GM12878 (cell line): Measurements from ENCODE around the gene RBPJL. TPM values are rescaled to one million over a fixed set of nuclear protein-coding genes. Genes with fewer than 3 reads are reported as not detected.

Source experiments
- ATAC-seq: fragments of 200-7000 bp; cut with Tn5 transposase; 3 replicates; pipeline ENCODE4 v1.9.1; 2020; ENCODE audit warnings: mild to moderate bottlenecking, moderate library complexity
- BruUV-seq: library from RNA; stranded (reverse); fragments of 400-500 nt; replicated peaks from 2 replicates; lab custom pipeline; 2021; lab: Mats Ljungman, UMichigan
- CTCF ChIA-PET: fragments of 300-600 bp; sonication (Branson Sonifier 250); formaldehyde crosslinking; extraction: SDS; loops from one replicate; lab custom pipeline; 2021; ENCODE audit warnings: inconsistent platforms; lab: Yijun Ruan, JAX
- POLR2A ChIA-PET: fragments of 350-600 bp; formaldehyde crosslinking; extraction: SDS; loops from one replicate; lab custom pipeline; 2021; ENCODE audit warnings: inconsistent platforms; lab: Charles Lee
- RAD21 ChIA-PET: fragments of 300-600 bp; sonication (Branson Sonifier 250); formaldehyde crosslinking; loops from one replicate; lab custom pipeline; 2023; ENCODE audit warnings: antibody characterized with exemption; ENCODE audit not compliant: unreplicated experiment; lab: Charles Lee
- SMC1A ChIA-PET: fragments of 300-600 bp; sonication (Branson Sonifier 250); formaldehyde crosslinking; loops from one replicate; lab custom pipeline; 2023; ENCODE audit not compliant: unreplicated experiment, uncharacterized antibody; lab: Charles Lee
- DNase-seq: peaks from one replicate; pipeline ENCODE4 v3.0.0-alpha.2; 2011; ENCODE audit warnings: low read depth, low spot score
- FAIRE-seq: peaks from 3 replicates; lab custom pipeline; 2011; peaks lifted over from hg19 to GRCh38; lab: Jason Lieb, UNC
- H2AFZ ChIP-seq: 2 replicates; pipeline ENCODE4 v1.6.0; 2011; ENCODE audit warnings: low read depth, low read length, control low read depth; ENCODE audit not compliant: control insufficient read depth
- H3K27ac ChIP-seq: 2 replicates; pipeline ENCODE4 v1.5.1; 2011; ENCODE audit warnings: control low read depth; ENCODE audit not compliant: control insufficient read depth, insufficient read depth
- H3K27me3 ChIP-seq, 2 experiments: replicated peaks in 1 of 2; 2 replicates each; pipeline versions ENCODE4 v1.6.0 to v1.6.1; 2011; ENCODE audit warnings: low read length in 1 of 2; ENCODE audit not compliant: control insufficient read depth in 2 of 2, insufficient read depth in 2 of 2
- H3K36me3 ChIP-seq, 2 experiments: 2 replicates each; pipeline ENCODE4 v1.5.1; 2011; ENCODE audit warnings: low read length in 1 of 2; ENCODE audit not compliant: control insufficient read depth in 2 of 2, insufficient read depth in 2 of 2
- H3K4me1 ChIP-seq: 2 replicates; pipeline ENCODE4 v1.6.1; 2011; ENCODE audit warnings: mild to moderate bottlenecking, low read length, moderate library complexity, mixed read lengths; ENCODE audit not compliant: control insufficient read depth, insufficient read depth
- H3K4me2 ChIP-seq: 2 replicates; pipeline ENCODE4 v1.6.0; 2011; ENCODE audit warnings: control low read depth; ENCODE audit not compliant: control insufficient read depth, insufficient read depth
- H3K4me3 ChIP-seq: fragments of 200-600 bp; sonication (generic); 2 replicates; pipeline ENCODE4 v1.5.1; 2016
- H3K79me2 ChIP-seq: 2 replicates; pipeline ENCODE4 v1.6.0; 2011; ENCODE audit warnings: low read length; ENCODE audit not compliant: control insufficient read depth, insufficient read depth
- H3K9ac ChIP-seq: 2 replicates; pipeline ENCODE4 v1.8.0; 2011; ENCODE audit warnings: low read length, control low read depth, mixed read lengths; ENCODE audit not compliant: control insufficient read depth, insufficient read depth
- H3K9me3 ChIP-seq: replicated peaks from 3 replicates; pipeline ENCODE4 v1.5.1; 2011; ENCODE audit warnings: mild to moderate bottlenecking, low read length; ENCODE audit not compliant: control insufficient read depth, insufficient read depth
- H4K20me1 ChIP-seq: 2 replicates; pipeline ENCODE4 v1.6.0; 2011; ENCODE audit not compliant: control insufficient read depth, insufficient read depth
- BACH1 ChIP-seq: fragments of 450-650 bp; IDR thresholded peaks from 2 replicates; pipeline ENCODE4 v1.6.1; 2017; ENCODE audit warnings: mild to moderate bottlenecking, borderline replicate concordance
- BCL11A ChIP-seq: IDR thresholded peaks from 2 replicates; pipeline ENCODE4 v1.6.1; 2011; ENCODE audit warnings: low read depth, low read length
- BRCA1 ChIP-seq: IDR thresholded peaks from 2 replicates; pipeline ENCODE4 v1.6.1; 2011; ENCODE audit warnings: low read depth, low read length, improper control_type of control experiment
- CBX5 ChIP-seq: sonication (generic); IDR thresholded peaks from 2 replicates; pipeline ENCODE4 v1.6.1; 2016; ENCODE audit warnings: low read depth, moderate library complexity, mild to moderate bottlenecking, inconsistent platforms
- CEBPB ChIP-seq, 2 experiments: fragments of 150-350 bp in 1 of 2; IDR thresholded peaks; 2 replicates each; pipeline ENCODE4 v1.6.1; 2012 to 2014; ENCODE audit warnings: low read depth in 2 of 2, low read length in 2 of 2, borderline replicate concordance in 1 of 2, inconsistent platforms in 1 of 2
- EED ChIP-seq: sonication (generic); IDR thresholded peaks from 2 replicates; pipeline ENCODE4 v1.6.1; 2016; ENCODE audit warnings: antibody characterized with exemption, low read depth
- EGR1 ChIP-seq, 2 experiments: IDR thresholded peaks; 1 replicate in 1 of 2; 2 replicates in 1 of 2; pipeline ENCODE4 v1.6.1; 2011 to 2012; ENCODE audit warnings: low read depth in 2 of 2, low read length in 2 of 2, borderline replicate concordance in 1 of 2, mild to moderate bottlenecking in 1 of 2, moderate library complexity in 1 of 2
- LARP7 ChIP-seq: fragments of 450-650 bp; IDR thresholded peaks from 2 replicates; pipeline ENCODE4 v1.6.1; 2017; ENCODE audit warnings: mild to moderate bottlenecking
- MYB ChIP-seq: fragments of 150-350 bp; IDR thresholded peaks from 2 replicates; pipeline ENCODE4 v1.6.1; 2014; ENCODE audit warnings: mild to moderate bottlenecking, low read depth, low read length, borderline replicate concordance
- NKRF ChIP-seq: fragments of 450-650 bp; conservative IDR thresholded peaks from 2 replicates; pipeline ENCODE4 v1.6.1; 2017; ENCODE audit warnings: mild to moderate bottlenecking, moderate library complexity
- NR2F1 ChIP-seq: fragments of 450-650 bp; conservative IDR thresholded peaks from 2 replicates; pipeline ENCODE4 v1.6.1; 2017; ENCODE audit warnings: mild to moderate bottlenecking
- PML ChIP-seq: IDR thresholded peaks from 2 replicates; pipeline ENCODE4 v1.6.1; 2012; ENCODE audit warnings: low read length, inconsistent platforms
- POLR2AphosphoS5 ChIP-seq: IDR thresholded peaks from 2 replicates; pipeline ENCODE4 v1.6.1; 2011; ENCODE audit warnings: mild to moderate bottlenecking, low read length, inconsistent platforms
- SMC3 ChIP-seq: IDR thresholded peaks from 2 replicates; pipeline ENCODE4 v1.6.1; 2011; ENCODE audit warnings: low read length, improper control_type of control experiment, borderline replicate concordance
- SREBF1 ChIP-seq: IDR thresholded peaks from 2 replicates; pipeline ENCODE4 v1.6.1; 2012; ENCODE audit warnings: mild to moderate bottlenecking, low read length
- SUPT20H ChIP-seq: IDR thresholded peaks from 2 replicates; pipeline ENCODE4 v1.6.1; 2011; ENCODE audit warnings: low read depth, mild to moderate bottlenecking, low read length, moderate library complexity, borderline replicate concordance; ENCODE audit not compliant: control insufficient read depth
- ZNF687 ChIP-seq: fragments of 450-650 bp; IDR thresholded peaks from 2 replicates; pipeline ENCODE4 v1.6.1; 2017; ENCODE audit warnings: mild to moderate bottlenecking, moderate library complexity
- WGBS: methylation state at CpG from one replicate; pipeline ENCODE4 v1.1.6; 2016; ENCODE audit warnings: low lambda C conversion rate; ENCODE audit not compliant: insufficient replicate concordance, insufficient coverage; ENCODE audit errors: missing lambda C conversion rate; 5-methylcytosine and 5-hydroxymethylcytosine counted together
- in situ Hi-C: fragments of 300-500 bp; cut with MboI; formaldehyde crosslinking; loops from 9 replicates; pipeline ENCODE4 v1.14.3; 2018; ENCODE audit warnings: mixed read lengths
- intact Hi-C: fragments of 100-400 bp; cut with micrococcal nuclease; formaldehyde crosslinking; loops from one replicate; pipeline ENCODE4 v1.14.2; 2022; ENCODE audit not compliant: unreplicated experiment
- polyA plus RNA-seq, 11 experiments: library from polyadenylated mRNA; depleted of rRNA in 4 of 11; unstranded in 6 of 11; stranded (reverse) in 5 of 11; fragments of >200 nt; fragmentation: Nextera tagmentation in 4 of 11; fragmentation: Illumina TruSeq in 1 of 11; extraction: Ambion mirVana in 4 of 11; extraction: Trizol in 1 of 11; gene quantifications; 1 replicate in 1 of 11; 2 replicates in 10 of 11; pipeline versions ENCODE4 v1.2.1 to v1.2.3, GENCODE V29; 2011 to 2016; ENCODE audit warnings: inconsistent platforms in 2 of 11, missing spikeins in 2 of 11, low read depth in 1 of 11
- total RNA-seq, 4 experiments: library from RNA; depleted of rRNA in 3 of 4; stranded (reverse); fragments of >200 nt in 3 of 4; fragmentation: Illumina TruSeq in 1 of 4; extraction: Trizol in 1 of 4; gene quantifications; 2 replicates each; pipeline versions ENCODE4 v1.2.1 to v1.2.3, GENCODE V29; 2013 to 2021

RBPJL gene
- total and polyA plus RNA-seq, 10 of the 15 experiments (the other 5 are each of a cell fraction or from before 2014, with no cell fraction given): 0.18 TPM; not detected in 9

GRCh38 chr20:45355209-45356084, 48.8 kb downstream of the RBPJL start:
- RAD21 ChIA-PET: no interaction called here
- Histone ChIP-seq H3K27ac (no peak overlapping the region), H3K36me3 (no peaks in the 10 kb centered on the region), H3K9ac (no peak overlapping the region), H4K20me1 (no peaks in the 10 kb centered on the region), H3K27me3 (no peaks in the 10 kb centered on the region), H3K4me2 (no peak overlapping the region), H2AFZ (no peak overlapping the region), H3K4me1 (peaks cover 8% of the 10 kb centered on the region), H3K9me3 (no peaks in the 10 kb centered on the region), H3K79me2 (no peaks in the 10 kb centered on the region), H3K4me3 (no peak overlapping the region)
- 12% methylated on average over 5 of the region's 5 CpGs for WGBS
- intact Hi-C loops (no loop called here), in situ Hi-C loops (no loop called here)
- CTCF ChIA-PET: interaction anchor here (0.8 to 6.3 kb wide), 4 partner anchors 18 to 94 kb away, joined by 3 to 35 read pairs (median 6); no protein-coding TSS in a partner anchor
- TF ChIP-seq BACH1: no peak
- no peak for TF ChIP-seq BCL11A
- no peak for TF ChIP-seq SREBF1
- TF ChIP-seq SUPT20H: no peak
- no peak for TF ChIP-seq LARP7
- no peak for TF ChIP-seq MYB
- TF ChIP-seq EED: no peak
- no peak for TF ChIP-seq EGR1 (IDR thresholded peaks at IDR 0.05; ENCODE audit: borderline replicate concordance in 1 of 2, low read depth in 2 of 2, low read length in 2 of 2)
- no peak for TF ChIP-seq CEBPB (IDR thresholded peaks at IDR 0.05; ENCODE audit: borderline replicate concordance in 1 of 2, low read depth in 2 of 2, low read length in 2 of 2)
- no peak for TF ChIP-seq PML
- TF ChIP-seq NR2F1: no peak
- TF ChIP-seq BRCA1: no peak
- no peak for TF ChIP-seq CBX5
- TF ChIP-seq POLR2AphosphoS5: no peak
- TF ChIP-seq NKRF: no peak
- TF ChIP-seq SMC3: no peak
- TF ChIP-seq ZNF687: no peak
- BruUV-seq: no TSS peak
- POLR2A ChIA-PET: no interaction called here
- SMC1A ChIA-PET: interaction anchor here (0.8 to 1.0 kb wide), 5 partner anchors 8 to 81 kb away, joined by 3 to 4 read pairs (median 3); no protein-coding TSS in a partner anchor
- FAIRE-seq: no peak
- DNase-seq: no peak
- peak; percentile 80 for ATAC-seq
